ENCODE data around the gene LDLRAD4. TPM values are rescaled to one million over a fixed set of nuclear protein-coding genes. Genes with fewer than 3 reads are reported as not detected.

LDLRAD4 gene
- total RNA-seq, 1 donor from 2014 or later: 18.4 TPM

- no peaks in the 10 kb centered on the region for H3K36me3 ChIP-seq
- no peak for ATAC-seq
- no peak overlapping the region for H3K4me3 ChIP-seq
- DNase-seq: no peak
- no peaks in the 10 kb centered on the region for H3K27me3 ChIP-seq
- H3K27ac ChIP-seq: no peak overlapping the region
- no peaks in the 10 kb centered on the region for H3K9me3 ChIP-seq
- TF ChIP-seq, protein P1, sequence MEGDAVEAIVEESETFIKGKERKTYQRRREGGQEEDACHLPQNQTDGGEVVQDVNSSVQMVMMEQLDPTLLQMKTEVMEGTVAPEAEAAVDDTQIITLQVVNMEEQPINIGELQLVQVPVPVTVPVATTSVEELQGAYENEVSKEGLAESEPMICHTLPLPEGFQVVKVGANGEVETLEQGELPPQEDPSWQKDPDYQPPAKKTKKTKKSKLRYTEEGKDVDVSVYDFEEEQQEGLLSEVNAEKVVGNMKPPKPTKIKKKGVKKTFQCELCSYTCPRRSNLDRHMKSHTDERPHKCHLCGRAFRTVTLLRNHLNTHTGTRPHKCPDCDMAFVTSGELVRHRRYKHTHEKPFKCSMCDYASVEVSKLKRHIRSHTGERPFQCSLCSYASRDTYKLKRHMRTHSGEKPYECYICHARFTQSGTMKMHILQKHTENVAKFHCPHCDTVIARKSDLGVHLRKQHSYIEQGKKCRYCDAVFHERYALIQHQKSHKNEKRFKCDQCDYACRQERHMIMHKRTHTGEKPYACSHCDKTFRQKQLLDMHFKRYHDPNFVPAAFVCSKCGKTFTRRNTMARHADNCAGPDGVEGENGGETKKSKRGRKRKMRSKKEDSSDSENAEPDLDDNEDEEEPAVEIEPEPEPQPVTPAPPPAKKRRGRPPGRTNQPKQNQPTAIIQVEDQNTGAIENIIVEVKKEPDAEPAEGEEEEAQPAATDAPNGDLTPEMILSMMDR (IDR thresholded peaks at IDR 0.05): no peak
- H3K4me1 ChIP-seq: no peaks in the 10 kb centered on the region
- intact Hi-C loops (cut with DNase I): no loop called here
Measured at GRCh38 chr18:13330996-13331395, 112.4 kb downstream of the LDLRAD4 start.

- H3K36me3 ChIP-seq: no peaks in the 10 kb centered on the region
- intact Hi-C loops (cut with DNase I): no loop called here
- TF ChIP-seq, protein P1 (IDR thresholded peaks at IDR 0.05): no peak
- no peak for DNase-seq
- no peak for ATAC-seq
- H3K27ac ChIP-seq: no peak overlapping the region
- no peaks in the 10 kb centered on the region for H3K4me1 ChIP-seq
- H3K27me3 ChIP-seq: no peaks in the 10 kb centered on the region
- H3K9me3 ChIP-seq: no peaks in the 10 kb centered on the region
- no peak overlapping the region for H3K4me3 ChIP-seq
Measured at GRCh38 chr18:13331846-13332245, 113.3 kb downstream of the LDLRAD4 start.

DNA sequence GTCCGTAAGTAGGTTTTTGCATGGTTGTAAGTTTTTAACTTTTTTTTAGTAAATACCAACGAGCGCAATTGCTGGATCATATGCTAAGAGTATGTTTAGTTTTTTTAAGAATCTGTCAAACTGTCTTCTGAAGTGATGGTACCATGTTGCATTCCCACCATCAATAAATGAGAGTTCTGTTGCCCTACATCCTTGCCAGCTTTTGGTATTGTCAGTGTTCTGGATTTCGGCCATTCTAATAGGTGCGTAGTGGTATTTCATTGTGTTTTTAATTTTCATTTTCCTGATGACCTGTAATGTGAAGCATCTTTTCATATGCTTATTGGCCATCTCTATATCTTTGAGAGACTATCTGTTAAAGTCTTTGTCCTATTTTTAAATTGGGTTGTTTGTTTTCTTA lies 114.3 kb downstream of the LDLRAD4 start:
- TF ChIP-seq, protein P1 (IDR thresholded peaks at IDR 0.05): no peak
- intact Hi-C loops (cut with DNase I): no loop called here
- DNase-seq: no peak

DNA sequence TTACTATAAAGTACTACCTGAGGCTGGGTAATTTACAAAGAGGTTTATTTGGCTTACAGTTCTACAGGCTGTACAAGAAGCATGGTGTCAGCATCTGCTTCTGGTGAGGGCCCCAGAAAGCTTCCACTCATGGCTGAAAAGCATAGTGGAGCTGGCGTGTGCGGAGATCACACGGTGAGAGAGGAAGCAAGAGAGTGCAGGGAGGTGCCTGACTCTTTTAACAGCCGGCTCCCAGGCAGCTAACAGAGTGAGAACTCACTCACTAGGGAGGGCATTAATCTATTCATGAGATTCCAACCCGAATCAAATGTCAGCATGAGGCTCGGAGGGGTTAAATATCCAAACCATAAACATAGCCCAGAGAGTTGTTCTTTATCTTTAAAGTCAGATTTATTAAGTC lies 117.3 kb downstream of the LDLRAD4 start:
- TF ChIP-seq, protein P1 (IDR thresholded peaks at IDR 0.05): no peak
- H3K27ac ChIP-seq: no peak overlapping the region
- ATAC-seq: no peak

More for the DNA sequence above, 114.3 kb downstream of the LDLRAD4 start:
- H3K4me1 ChIP-seq: no peaks in the 10 kb centered on the region
- H3K27me3 ChIP-seq: no peaks in the 10 kb centered on the region
- ATAC-seq: no peak
- no peaks in the 10 kb centered on the region for H3K36me3 ChIP-seq
- H3K4me3 ChIP-seq: no peak overlapping the region
- H3K27ac ChIP-seq: no peak overlapping the region
- H3K9me3 ChIP-seq: no peaks in the 10 kb centered on the region

DNA sequence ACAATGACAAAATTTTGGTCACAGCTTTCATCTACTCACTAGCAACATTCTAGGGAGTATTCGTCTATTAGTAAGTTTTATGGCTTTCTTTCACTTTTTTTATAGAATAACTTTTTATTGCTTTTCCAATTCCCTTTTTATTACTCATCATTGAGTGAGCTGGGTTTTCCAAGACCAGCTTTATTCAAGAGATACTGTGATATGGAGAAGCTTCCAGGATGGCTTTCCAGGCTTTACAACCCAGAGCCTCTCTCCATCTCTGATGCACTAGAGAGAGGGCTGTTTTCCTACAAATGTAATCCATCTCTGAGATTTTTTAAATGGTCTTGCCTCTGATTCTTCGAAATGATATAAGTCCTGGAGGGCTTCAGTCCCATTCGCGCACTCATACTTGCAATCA lies 118.3 kb downstream of the LDLRAD4 start:
- no peak for DNase-seq
- H3K36me3 ChIP-seq: no peaks in the 10 kb centered on the region
- ATAC-seq: no peak

More for the DNA sequence above, 117.3 kb downstream of the LDLRAD4 start:
- H3K36me3 ChIP-seq: no peaks in the 10 kb centered on the region
- no peak overlapping the region for H3K4me3 ChIP-seq
- H3K4me1 ChIP-seq: no peaks in the 10 kb centered on the region
- intact Hi-C loops (cut with DNase I): no loop called here
- no peak for DNase-seq
- no peaks in the 10 kb centered on the region for H3K27me3 ChIP-seq
- no peaks in the 10 kb centered on the region for H3K9me3 ChIP-seq

More for the DNA sequence above, 118.3 kb downstream of the LDLRAD4 start:
- no peak overlapping the region for H3K27ac ChIP-seq
- intact Hi-C loops (cut with DNase I): no loop called here
- no peaks in the 10 kb centered on the region for H3K4me1 ChIP-seq
- H3K27me3 ChIP-seq: no peaks in the 10 kb centered on the region
- TF ChIP-seq, protein P1 (IDR thresholded peaks at IDR 0.05): no peak
- no peaks in the 10 kb centered on the region for H3K9me3 ChIP-seq
- no peak overlapping the region for H3K4me3 ChIP-seq

Measured in upper lobe of right lung (tissue), 1 donor.